Right ventricle myocardium inferior (tissue), 1 donor: ENCODE measurements around the gene ECD. TPM values are rescaled to one million over a fixed set of nuclear protein-coding genes. Genes with fewer than 3 reads are reported as not detected.
A peak's percentile ranks its signal among the peaks of the same experiment; 100 is the strongest.
"Not testable (repeated sequence)": the region's sequence is repeated elsewhere in the genome, so short reads cannot be mapped to it uniquely, and the experiment has no call there.

Experiments
- ATAC-seq: fragments of 200-7000 bp; cut with Tn5 transposase; one replicate; pipeline ENCODE4 v1.9.1; 2020; ENCODE audit warnings: mild to moderate bottlenecking, moderate library complexity
- DNase-seq: peaks from one replicate; pipeline ENCODE4 v3.0.0; 2021; ENCODE audit errors: missing footprints
- intact Hi-C: fragments of 100-400 bp; cut with DNase I; formaldehyde crosslinking; loops from one replicate; pipeline ENCODE4 v1.11.0; 2022
- total RNA-seq: library from RNA; stranded (reverse); fragmentation: NEBNext Ultra II Directional; extraction: Animal tissue kit (Norgen Biotek cat#: 25700); gene quantifications from one replicate; pipeline ENCODE4 v1.2.1, GENCODE V29; 2021
- donor health status: DM: no; HTN: yes; CAD: no; lungs with severe emphysema.

Gene ECD
- total RNA-seq, 1 donor from 2014 or later, result 15.3 TPM

GRCh38 chr10:73163096-73163495 is 4.7 kb downstream of the ECD start:
- intact Hi-C loops, result loop anchor here (10.0 kb wide), 1 partner anchor 798 kb away; no protein-coding TSS in a partner anchor
- no peak for DNase-seq
- no peak for ATAC-seq

- intact Hi-C loops, result loop anchor here (10.0 kb wide), 1 partner anchor 797 kb away; no protein-coding TSS in a partner anchor
- no peak for ATAC-seq
- DNase-seq, result no peak
These were observed 6.1 kb downstream of the ECD start for GRCh38 chr10:73161662-73162061.

GRCh38 chr10:73161079-73161478 is 6.7 kb downstream of the ECD start:
- no peak for ATAC-seq
- DNase-seq, result no peak
- intact Hi-C loops, result loop anchor here (10.0 kb wide), 1 partner anchor 796 kb away; no protein-coding TSS in a partner anchor

GRCh38 chr10:73159038-73159648 is 8.7 kb downstream of the ECD start:
- intact Hi-C loops, result loop anchor here (5.0 kb wide), 1 partner anchor 62 kb away; the partner anchor contains the start of gene P4HA1
- DNase-seq, result no peak
- ATAC-seq, result no peak

- intact Hi-C loops, result loop anchor here (5.0 kb wide), 1 partner anchor 59 kb away; the partner anchor contains the start of gene P4HA1
- DNase-seq (no peak), ATAC-seq (no peak)
These were observed 11.8 kb downstream of the ECD start for GRCh38 chr10:73156054-73156453.

GRCh38 chr10:73152009-73152408 is 15.8 kb downstream of the ECD start:
- no peak for ATAC-seq
- intact Hi-C loops, result no loop called here
- no peak for DNase-seq

- ATAC-seq, DNase-seq, intact Hi-C loops: not testable (repeated sequence)
These were observed 17.0 kb downstream of the ECD start for GRCh38 chr10:73150633-73151413.

- ATAC-seq, result no peak
- intact Hi-C loops, result no loop called here
- DNase-seq, result no peak
These were observed 26.2 kb downstream of the ECD start for GRCh38 chr10:73141603-73142002.

GRCh38 chr10:73139251-73139650 is 28.6 kb downstream of the ECD start:
- no peak for ATAC-seq
- DNase-seq, result no peak
- intact Hi-C loops, result loop anchor here (10.0 kb wide), 1 partner anchor 124 kb away; no protein-coding TSS in a partner anchor

- DNase-seq (no peak), ATAC-seq (no peak)
- intact Hi-C loops, result loop anchor here (10.0 kb wide), 1 partner anchor 122 kb away; no protein-coding TSS in a partner anchor
These were observed 31.2 kb downstream of the ECD start for GRCh38 chr10:73136627-73137026.

- DNase-seq, result no peak
- intact Hi-C loops, result loop anchor here (10.0 kb wide), 1 partner anchor 120 kb away; no protein-coding TSS in a partner anchor
- ATAC-seq, result no peak
These were observed 33.1 kb downstream of the ECD start for GRCh38 chr10:73134727-73135126.

- ATAC-seq, result no peak
- no peak for DNase-seq
- intact Hi-C loops, result loop anchor here (10.0 kb wide), 1 partner anchor 117 kb away; no protein-coding TSS in a partner anchor
These were observed 35.7 kb downstream of the ECD start for GRCh38 chr10:73131913-73132686.

- DNase-seq (no peak), ATAC-seq (no peak)
- intact Hi-C loops, result loop anchor here (10.0 kb wide), 1 partner anchor 116 kb away; no protein-coding TSS in a partner anchor
These were observed 36.5 kb downstream of the ECD start for GRCh38 chr10:73131301-73131700.

- DNase-seq (no peak), ATAC-seq (no peak)
- intact Hi-C loops, result no loop called here
These were observed 41.5 kb downstream of the ECD start for GRCh38 chr10:73126343-73126742.

GRCh38 chr10:73119952-73120351 is 47.9 kb downstream of the ECD start:
- intact Hi-C loops, result loop anchor here (2.0 kb wide), 1 partner anchor 23 kb away; the partner anchor contains the start of gene P4HA1
- no peak for DNase-seq
- no peak for ATAC-seq

GRCh38 chr10:73119457-73119856 is 48.4 kb downstream of the ECD start:
- no peak for ATAC-seq

GRCh38 chr10:73117976-73118743 is 49.6 kb downstream of the ECD start:
- DNase-seq, result no peak
- intact Hi-C loops, result loop anchor here (2.0 kb wide), 1 partner anchor 21 kb away; the partner anchor contains the start of gene P4HA1
- ATAC-seq, result peak; percentile 86

More at GRCh38 chr10:73119457-73119856, 48.4 kb downstream of the ECD start:
- no peak for DNase-seq
- intact Hi-C loops, result loop anchor here (2.0 kb wide), 1 partner anchor 23 kb away; the partner anchor contains the start of gene P4HA1

GRCh38 chr10:73116017-73116416 is 51.8 kb downstream of the ECD start:
- ATAC-seq (no peak), DNase-seq (no peak)
- intact Hi-C loops, result no loop called here
